Activated T-helper 1 cell treated with anti-CD3 and anti-CD28 coated beads, Interleukin-12 subunit alpha, Interleukin-12 subunit beta, Interleukin-2, Interleukin-4 antibody, amounts not matched to agents 30 ng/mL and 10 ng/mL and 1 ng/mL, durations not matched to agents 14 hours and 24 hours and 36 hours (primary cell): Measurements from ENCODE around the gene SRSF10. TPM values are rescaled to one million over a fixed set of nuclear protein-coding genes. Genes with fewer than 3 reads are reported as not detected.
"Not testable (repeated sequence)": the region's sequence is repeated elsewhere in the genome, so short reads cannot be mapped to it uniquely, and the experiment has no call there.

Source experiments
- DNase-seq: peaks from one replicate; pipeline ENCODE4 v3.0.0; 2021; ENCODE audit warnings: low spot score
- H3K27ac Mint-ChIP-seq: one replicate; pipeline ENCODE4 v1.8.0; 2021; ENCODE audit warnings: mild to moderate bottlenecking, mixed read lengths
- H3K27me3 Mint-ChIP-seq: one replicate; pipeline ENCODE4 v1.8.0; 2022; ENCODE audit warnings: mild to moderate bottlenecking, moderate library complexity, mixed read lengths; ENCODE audit not compliant: insufficient read depth
- H3K36me3 Mint-ChIP-seq: one replicate; pipeline ENCODE4 v1.8.0; 2021; ENCODE audit warnings: low read depth, mixed read lengths
- H3K4me1 Mint-ChIP-seq: one replicate; pipeline ENCODE4 v1.8.0; 2021; ENCODE audit warnings: low read depth, mixed read lengths
- H3K4me3 Mint-ChIP-seq: one replicate; pipeline ENCODE4 v1.8.0; 2021; ENCODE audit warnings: mild to moderate bottlenecking, moderate library complexity, mixed read lengths
- H3K9me3 Mint-ChIP-seq: one replicate; pipeline ENCODE4 v1.8.0; 2021; ENCODE audit warnings: mixed read lengths
- intact Hi-C: fragments of 100-400 bp; cut with micrococcal nuclease; formaldehyde crosslinking; loops from one replicate; pipeline ENCODE4 v1.15.1; 2024
- total RNA-seq: library from RNA; stranded (reverse); gene quantifications from 2 replicates; pipeline ENCODE4 v1.2.3, GENCODE V29; 2022

SRSF10 gene
- 238 and 243 TPM in 2 replicates for total RNA-seq

GRCh38 chr1:23979881-23980727 lies at the start of gene SRSF10:
Gene SRSF10, minus strand, starts transcription at chr1:23980327. Its CDS starts 72 bp downstream, at chr1:23980255.
- Mint-ChIP-seq H3K27me3 (no peaks in the 10 kb centered on the region), H3K4me1 (peaks cover 47% of the 10 kb centered on the region), H3K36me3 (peaks cover 32% of the 10 kb centered on the region), H3K27ac (peak within 1 kb of the TSS; percentile 97), H3K9me3 (no peaks in the 10 kb centered on the region), H3K4me3 (peak within 1 kb of the TSS; percentile 97)
- DNase-seq = peak; percentile 98
- intact Hi-C loops = loop anchor here (1.0 to 10.0 kb wide), 5 partner anchors 21 to 1525 kb away; partner anchors contain the start of genes NIPAL3, PNRC2, RPL11 and SRRM1

GRCh38 chr1:24027838-24028468 lies 47.8 kb upstream of the SRSF10 start:
- no peak overlapping the region for H3K4me3 Mint-ChIP-seq
- H3K4me1 Mint-ChIP-seq = no peaks in the 10 kb centered on the region
- DNase-seq = no peak
- intact Hi-C loops = loop anchor here (1.0 kb wide), 2 partner anchors 79 to 219 kb away; no protein-coding TSS in a partner anchor
- no peaks in the 10 kb centered on the region for H3K27me3 Mint-ChIP-seq
- no peaks in the 10 kb centered on the region for H3K9me3 Mint-ChIP-seq
- H3K36me3 Mint-ChIP-seq = no peaks in the 10 kb centered on the region
- H3K27ac Mint-ChIP-seq = no peak overlapping the region

DNA sequence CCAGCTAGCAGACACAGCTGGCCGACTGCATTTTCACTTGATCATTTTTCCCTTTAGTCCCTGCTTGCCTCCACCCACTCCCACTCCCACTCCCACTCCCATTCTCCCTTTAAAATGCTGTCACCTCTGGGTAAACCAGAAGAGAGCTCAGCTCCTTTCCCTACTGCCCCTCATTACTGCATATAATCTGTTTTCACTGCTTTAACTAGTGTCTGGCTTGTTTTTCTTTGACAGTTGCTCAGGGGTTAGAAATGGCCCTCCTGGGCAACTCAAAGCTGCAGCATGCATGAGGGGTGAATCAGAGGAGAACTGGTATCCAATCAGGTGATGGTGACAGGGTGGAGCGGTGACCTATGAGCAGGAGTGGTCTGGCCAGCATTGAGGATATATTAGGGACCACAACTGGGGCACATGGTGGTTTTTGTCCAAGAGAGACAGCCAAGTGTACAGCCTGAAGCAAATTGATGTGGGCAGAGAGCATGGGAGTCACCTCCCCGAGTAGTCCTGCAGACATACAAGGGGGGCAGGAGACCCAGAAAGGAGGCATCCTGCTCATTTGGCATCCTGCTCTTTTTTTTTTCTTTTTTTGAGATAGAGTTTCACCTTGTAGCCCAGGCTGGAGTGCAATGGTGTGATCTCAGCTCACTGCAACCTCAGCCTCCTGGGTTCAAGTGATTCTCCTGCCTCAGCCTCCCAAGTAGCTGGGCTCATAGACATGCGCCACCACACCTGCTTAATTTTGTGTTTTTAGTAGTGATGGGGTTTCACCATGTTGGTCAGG lies 42.6 kb upstream of the SRSF10 start:
- Mint-ChIP-seq H3K36me3 (no peaks in the 10 kb centered on the region), H3K9me3 (no peaks in the 10 kb centered on the region)

GRCh38 chr1:24021403-24022266 lies 41.5 kb upstream of the SRSF10 start:
- no peak overlapping the region for H3K4me3 Mint-ChIP-seq
- DNase-seq = no peak
- no peaks in the 10 kb centered on the region for H3K36me3 Mint-ChIP-seq
- intact Hi-C loops = no loop called here
- H3K4me1 Mint-ChIP-seq = no peaks in the 10 kb centered on the region
- H3K27me3 Mint-ChIP-seq = peaks cover 5% of the 10 kb centered on the region
- no peak overlapping the region for H3K27ac Mint-ChIP-seq
- H3K9me3 Mint-ChIP-seq = no peaks in the 10 kb centered on the region

More for the DNA sequence above, 42.6 kb upstream of the SRSF10 start:
- H3K4me1 Mint-ChIP-seq = no peaks in the 10 kb centered on the region
- H3K27ac Mint-ChIP-seq = no peak overlapping the region
- peaks cover 2% of the 10 kb centered on the region for H3K27me3 Mint-ChIP-seq
- H3K4me3 Mint-ChIP-seq = no peak overlapping the region
- no peak for DNase-seq
- intact Hi-C loops = no loop called here

DNA sequence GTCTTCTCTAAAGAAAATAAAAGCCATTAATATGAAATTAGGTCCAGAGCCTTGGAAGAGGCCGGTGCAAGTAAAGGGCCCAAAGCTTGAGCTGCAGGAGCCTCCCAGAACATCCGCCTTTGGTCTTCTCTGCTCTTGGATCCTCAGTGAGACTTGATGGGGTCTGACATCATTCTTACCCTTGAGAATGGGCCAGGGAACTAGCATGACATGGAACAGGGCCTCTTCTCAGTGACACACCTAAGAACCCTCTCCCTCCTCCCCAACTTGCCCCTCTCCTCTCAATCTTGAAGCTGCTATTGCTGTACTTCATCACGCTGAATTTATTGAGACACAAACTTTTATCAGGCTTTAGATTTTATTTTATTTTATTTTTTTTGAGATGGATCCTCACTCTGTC lies 40.3 kb upstream of the SRSF10 start:
- intact Hi-C loops = no loop called here
- Mint-ChIP-seq H3K4me1 (no peaks in the 10 kb centered on the region), H3K36me3 (no peaks in the 10 kb centered on the region), H3K4me3 (no peak overlapping the region), H3K27ac (no peak overlapping the region), H3K27me3 (peaks cover 5% of the 10 kb centered on the region), H3K9me3 (no peaks in the 10 kb centered on the region)
- DNase-seq = no peak

DNA sequence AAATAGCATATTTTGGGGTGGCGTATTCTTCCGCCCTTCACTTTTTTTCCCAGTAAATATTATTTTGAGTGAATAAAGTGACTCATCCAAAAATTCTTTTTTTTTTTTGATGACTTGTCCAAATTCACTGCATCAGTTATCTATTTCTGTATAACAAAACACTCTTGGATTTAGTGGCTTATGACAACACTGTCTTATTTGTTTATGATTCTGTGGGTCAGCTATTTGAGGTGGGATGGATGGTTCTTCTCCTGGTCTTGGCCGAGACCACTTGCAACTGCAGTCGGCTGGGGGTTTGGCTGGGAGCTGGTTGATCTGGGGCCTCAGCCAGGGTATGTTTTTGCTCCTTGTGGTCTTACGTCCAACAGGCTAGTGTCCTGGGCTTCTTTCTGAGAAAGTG lies 39.9 kb upstream of the SRSF10 start:
- intact Hi-C loops = no loop called here
- Mint-ChIP-seq H3K36me3 (no peaks in the 10 kb centered on the region), H3K27ac (no peak overlapping the region), H3K4me1 (no peaks in the 10 kb centered on the region), H3K9me3 (no peaks in the 10 kb centered on the region), H3K4me3 (no peak overlapping the region), H3K27me3 (peaks cover 5% of the 10 kb centered on the region)
- no peak for DNase-seq

- no peaks in the 10 kb centered on the region for H3K36me3 Mint-ChIP-seq
- no peak overlapping the region for H3K27ac Mint-ChIP-seq
- no peaks in the 10 kb centered on the region for H3K4me1 Mint-ChIP-seq
- intact Hi-C loops = no loop called here
- H3K4me3 Mint-ChIP-seq = no peak overlapping the region
- H3K9me3 Mint-ChIP-seq = no peaks in the 10 kb centered on the region
- DNase-seq = no peak
- H3K27me3 Mint-ChIP-seq = peaks cover 5% of the 10 kb centered on the region
Measured at GRCh38 chr1:24018611-24019580, 38.8 kb upstream of the SRSF10 start.

GRCh38 chr1:24015221-24016210 lies 35.4 kb upstream of the SRSF10 start:
- Mint-ChIP-seq H3K27ac (no peak overlapping the region), H3K9me3 (no peaks in the 10 kb centered on the region), H3K4me1 (no peaks in the 10 kb centered on the region), H3K4me3 (no peak overlapping the region), H3K27me3 (peaks cover 9% of the 10 kb centered on the region), H3K36me3 (no peaks in the 10 kb centered on the region)
- intact Hi-C loops = no loop called here
- DNase-seq = no peak

GRCh38 chr1:24012878-24013277 lies 32.8 kb upstream of the SRSF10 start:
- H3K4me3 Mint-ChIP-seq, H3K36me3 Mint-ChIP-seq, H3K9me3 Mint-ChIP-seq, DNase-seq, H3K27ac Mint-ChIP-seq, H3K27me3 Mint-ChIP-seq, H3K4me1 Mint-ChIP-seq, intact Hi-C loops: not testable (repeated sequence)

- H3K4me1 Mint-ChIP-seq = no peaks in the 10 kb centered on the region
- H3K9me3 Mint-ChIP-seq = no peaks in the 10 kb centered on the region
- intact Hi-C loops = no loop called here
- H3K4me3 Mint-ChIP-seq = no peak overlapping the region
- no peak overlapping the region for H3K27ac Mint-ChIP-seq
- H3K36me3 Mint-ChIP-seq = no peaks in the 10 kb centered on the region
- DNase-seq = no peak
- H3K27me3 Mint-ChIP-seq = peaks cover 7% of the 10 kb centered on the region
Measured at GRCh38 chr1:24010650-24011049, 30.5 kb upstream of the SRSF10 start.
